ENCODE data around the gene ZBTB1.

- no peak for TF ChIP-seq CTCF (IDR thresholded peaks at IDR 0.05)
- TF ChIP-seq POLR2A (IDR thresholded peaks at IDR 0.05), result no peak
- TF ChIP-seq EP300 (IDR thresholded peaks at IDR 0.05), result no peak
Observed at GRCh38 chr14:64522591-64523355, 18.2 kb downstream of the ZBTB1 start.

Measured in suprapubic skin (tissue), 3 donors.